Measurements from ENCODE around the gene KIRREL1. TPM values are rescaled to one million over a fixed set of nuclear protein-coding genes. Genes with fewer than 3 reads are reported as not detected.

KIRREL1 gene
- total and polyA plus RNA-seq, 2 donors from 2014 or later = 13.7 to 54.9 TPM

DNA sequence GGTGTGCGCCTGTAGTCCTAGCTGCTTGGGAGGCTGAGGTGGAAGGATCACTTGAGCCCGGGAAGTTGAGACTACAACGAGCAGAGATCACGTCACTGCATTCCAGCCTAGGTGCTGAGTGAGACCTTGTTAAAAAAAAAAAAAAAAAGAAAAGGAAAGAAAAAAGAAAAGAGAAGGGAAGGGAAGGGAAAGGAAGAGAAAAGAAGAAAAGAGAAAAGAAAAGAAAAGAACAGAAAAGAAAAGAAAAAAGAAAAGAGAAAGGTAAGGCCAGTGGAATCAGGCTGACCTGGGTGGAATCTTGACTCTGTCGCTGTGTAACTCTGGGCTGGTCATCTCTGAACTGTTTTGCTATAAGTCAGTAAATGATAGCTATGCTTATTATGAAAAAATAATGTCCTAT is 33.7 kb upstream of the KIRREL1 start:
- Histone ChIP-seq H3K36me3 (ENCODE audit: control insufficient read depth in 2 of 3, insufficient read depth in 3 of 3, low read length in 3 of 3) (no peaks in the 10 kb centered on the region), H3K4me3 (ENCODE audit: low read length in 3 of 3) (no peak overlapping the region), H3K27me3 (ENCODE audit: control insufficient read depth, insufficient read depth, low read length) (no peaks in the 10 kb centered on the region), H3K9ac (ENCODE audit: low read length in 3 of 3) (no peak overlapping the region), H3K9me3 (ENCODE audit: control insufficient read depth in 2 of 3, insufficient read depth in 1 of 3, low read length in 3 of 3) (no peaks in the 10 kb centered on the region), H3K27ac (ENCODE audit: low read depth in 2 of 2, low read length in 2 of 2) (no peak overlapping the region), H3K4me1 (ENCODE audit: control insufficient read depth in 2 of 3, insufficient read depth in 2 of 3, low read depth in 1 of 3, low read length in 3 of 3) (peaks cover 0 to 6% (median 0%) of the 10 kb centered on the region in 3 donors)
- TF ChIP-seq, protein P1, sequence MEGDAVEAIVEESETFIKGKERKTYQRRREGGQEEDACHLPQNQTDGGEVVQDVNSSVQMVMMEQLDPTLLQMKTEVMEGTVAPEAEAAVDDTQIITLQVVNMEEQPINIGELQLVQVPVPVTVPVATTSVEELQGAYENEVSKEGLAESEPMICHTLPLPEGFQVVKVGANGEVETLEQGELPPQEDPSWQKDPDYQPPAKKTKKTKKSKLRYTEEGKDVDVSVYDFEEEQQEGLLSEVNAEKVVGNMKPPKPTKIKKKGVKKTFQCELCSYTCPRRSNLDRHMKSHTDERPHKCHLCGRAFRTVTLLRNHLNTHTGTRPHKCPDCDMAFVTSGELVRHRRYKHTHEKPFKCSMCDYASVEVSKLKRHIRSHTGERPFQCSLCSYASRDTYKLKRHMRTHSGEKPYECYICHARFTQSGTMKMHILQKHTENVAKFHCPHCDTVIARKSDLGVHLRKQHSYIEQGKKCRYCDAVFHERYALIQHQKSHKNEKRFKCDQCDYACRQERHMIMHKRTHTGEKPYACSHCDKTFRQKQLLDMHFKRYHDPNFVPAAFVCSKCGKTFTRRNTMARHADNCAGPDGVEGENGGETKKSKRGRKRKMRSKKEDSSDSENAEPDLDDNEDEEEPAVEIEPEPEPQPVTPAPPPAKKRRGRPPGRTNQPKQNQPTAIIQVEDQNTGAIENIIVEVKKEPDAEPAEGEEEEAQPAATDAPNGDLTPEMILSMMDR (IDR thresholded peaks at IDR 0.05; ENCODE audit: borderline replicate concordance, extremely low read depth, insufficient read depth) = no peak
- no peak for FAIRE-seq
- intact Hi-C loops (cut with DNase I) = no loop called here
- DNase-seq = no peak

DNA sequence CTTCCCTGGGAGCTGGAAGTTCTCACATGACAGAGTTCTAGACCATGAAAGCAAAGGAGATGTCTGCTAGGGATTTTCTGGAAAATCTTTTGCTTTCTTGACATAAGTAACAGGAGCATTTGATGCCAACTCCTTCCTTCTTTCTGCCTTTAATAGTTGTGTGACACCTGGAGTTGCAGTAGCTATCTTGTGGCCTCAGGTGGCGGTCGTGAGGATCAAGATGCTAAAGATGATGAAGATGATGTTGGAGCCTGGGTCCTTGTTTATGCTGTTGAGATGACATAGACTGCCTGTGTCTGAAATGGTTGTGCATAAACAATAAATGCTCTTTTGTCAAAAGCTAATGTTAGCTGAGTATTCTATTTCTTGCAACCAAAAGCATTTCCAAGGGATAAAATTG is 32.7 kb upstream of the KIRREL1 start:
- intact Hi-C loops (cut with DNase I) = no loop called here
- Histone ChIP-seq H3K27me3 (ENCODE audit: control insufficient read depth, insufficient read depth, low read length) (no peaks in the 10 kb centered on the region), H3K9ac (ENCODE audit: low read length in 3 of 3) (no peak overlapping the region), H3K27ac (ENCODE audit: low read depth in 2 of 2, low read length in 2 of 2) (no peak overlapping the region), H3K4me3 (ENCODE audit: low read length in 3 of 3) (no peak overlapping the region), H3K36me3 (ENCODE audit: control insufficient read depth in 2 of 3, insufficient read depth in 3 of 3, low read length in 3 of 3) (no peaks in the 10 kb centered on the region), H3K9me3 (ENCODE audit: control insufficient read depth in 2 of 3, insufficient read depth in 1 of 3, low read length in 3 of 3) (no peaks in the 10 kb centered on the region), H3K4me1 (ENCODE audit: control insufficient read depth in 2 of 3, insufficient read depth in 2 of 3, low read depth in 1 of 3, low read length in 3 of 3) (peaks cover 7 to 12% (median 8%) of the 10 kb centered on the region in 3 donors)
- no peak for FAIRE-seq
- TF ChIP-seq, protein P1 (IDR thresholded peaks at IDR 0.05; ENCODE audit: borderline replicate concordance, extremely low read depth, insufficient read depth) = no peak
- DNase-seq = no peak

DNA sequence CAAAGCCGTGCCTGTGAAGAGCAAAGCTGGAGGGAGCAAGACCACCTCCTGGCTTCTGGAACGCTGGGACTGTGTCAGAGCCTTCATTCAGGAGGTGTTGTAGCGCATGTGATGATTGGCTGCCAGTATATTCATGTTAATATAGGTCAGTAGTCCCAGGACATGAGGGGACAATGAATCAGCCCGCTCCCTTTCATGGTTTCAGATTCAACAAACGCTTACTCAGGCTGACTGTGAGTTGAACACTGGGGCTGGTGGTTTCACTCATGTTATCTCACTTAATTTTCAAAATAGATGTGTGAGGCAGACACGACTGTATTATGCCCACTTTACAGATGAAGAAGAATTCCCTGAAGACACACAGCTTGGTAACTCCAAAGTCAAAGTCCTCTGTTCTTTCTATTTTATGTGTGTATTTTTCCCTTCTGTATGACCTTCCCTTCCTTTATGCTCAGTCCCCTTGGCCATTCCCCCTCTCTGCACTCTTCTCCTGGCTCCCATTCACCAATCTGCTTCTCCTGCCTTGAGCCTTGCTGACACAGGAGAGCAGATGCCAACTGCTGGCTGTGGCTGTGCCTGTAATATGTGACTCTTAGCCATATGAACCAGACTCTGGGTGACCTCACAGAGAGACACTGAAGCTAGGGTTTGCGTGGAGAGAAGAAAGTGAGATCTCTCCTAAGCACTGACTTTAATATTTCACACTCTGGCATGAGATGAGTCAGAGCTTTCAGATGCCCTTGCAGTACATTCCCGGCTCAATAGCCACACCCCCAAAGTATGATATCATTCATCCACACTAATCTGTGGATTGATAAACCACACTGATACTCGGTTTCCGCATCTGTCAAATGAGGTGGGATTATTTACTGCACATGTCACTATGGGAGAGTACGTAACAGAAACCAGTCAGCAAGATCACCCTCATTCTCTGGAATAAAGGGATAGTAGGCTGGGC is 31.4 kb upstream of the KIRREL1 start:
- intact Hi-C loops (cut with DNase I) = no loop called here
- TF ChIP-seq, protein P1 (IDR thresholded peaks at IDR 0.05; ENCODE audit: borderline replicate concordance, extremely low read depth, insufficient read depth) = no peak
- no peak overlapping the region for H3K9ac ChIP-seq (ENCODE audit: low read length in 3 of 3)
- H3K36me3 ChIP-seq (ENCODE audit: control insufficient read depth in 2 of 3, insufficient read depth in 3 of 3, low read length in 3 of 3) = no peaks in the 10 kb centered on the region
- DNase-seq (no peak), FAIRE-seq (no peak)
- H3K4me1 ChIP-seq (ENCODE audit: control insufficient read depth in 2 of 3, insufficient read depth in 2 of 3, low read depth in 1 of 3, low read length in 3 of 3) = peaks cover 11 to 21% (median 12%) of the 10 kb centered on the region in 3 donors
- no peak overlapping the region for H3K4me3 ChIP-seq (ENCODE audit: low read length in 3 of 3)
- H3K27ac ChIP-seq (ENCODE audit: low read depth in 2 of 2, low read length in 2 of 2) = no peak overlapping the region
- H3K9me3 ChIP-seq (ENCODE audit: control insufficient read depth in 2 of 3, insufficient read depth in 1 of 3, low read length in 3 of 3) = no peaks in the 10 kb centered on the region
- H3K27me3 ChIP-seq (ENCODE audit: control insufficient read depth, insufficient read depth, low read length) = no peaks in the 10 kb centered on the region

Measured in kidney (tissue), 14 donors.